PC-9 (cell line): Measurements from ENCODE around the gene DCUN1D1. TPM values are rescaled to one million over a fixed set of nuclear protein-coding genes. Genes with fewer than 3 reads are reported as not detected.

Experiments
- BruUV-seq: library from RNA; stranded (reverse); fragments of 400-500 nt; replicated peaks from 2 replicates; lab custom pipeline; 2021; lab: Mats Ljungman, UMichigan
- CTCF ChIA-PET: fragments of 300-600 bp; sonication (Branson Sonifier 250); formaldehyde crosslinking; loops from one replicate; lab custom pipeline; 2022; ENCODE audit warnings: antibody characterized with exemption; lab: Charles Lee
- POLR2A ChIA-PET: fragments of 300-600 bp; sonication (Branson Sonifier 250); formaldehyde crosslinking; loops from one replicate; lab custom pipeline; 2022; ENCODE audit warnings: antibody characterized with exemption; ENCODE audit not compliant: unreplicated experiment; lab: Charles Lee
- DNase-seq, 2 experiments: peaks; one replicate each; pipeline versions ENCODE4 v3.0.0 to v3.0.0-alpha.2; 2015 to 2022; ENCODE audit warnings: mixed read lengths in 1 of 2
- H2AFZ ChIP-seq: fragments of 200-600 bp; sonication (generic); 2 replicates; pipeline ENCODE4 v1.8.1; 2017; ENCODE audit warnings: antibody characterized with exemption
- H3F3A ChIP-seq: fragments of 200-600 bp; sonication (generic); 2 replicates; pipeline ENCODE4 v1.8.1; 2017; ENCODE audit warnings: antibody characterized with exemption, mild to moderate bottlenecking, low read depth; ENCODE audit not compliant: insufficient read depth
- H3K27ac ChIP-seq: fragments of 200-600 bp; sonication (generic); 2 replicates; pipeline ENCODE4 v1.6.1; 2016; ENCODE audit warnings: mixed run types
- H3K27me3 ChIP-seq: fragments of 200-600 bp; sonication (generic); 2 replicates; pipeline ENCODE4 v1.6.1; 2016; ENCODE audit warnings: low read depth, mixed run types; ENCODE audit not compliant: insufficient read depth
- H3K36me3 ChIP-seq: fragments of 200-600 bp; sonication (generic); 2 replicates; pipeline ENCODE4 v1.6.1; 2016; ENCODE audit warnings: low read depth, mixed run types
- H3K4me1 ChIP-seq: fragments of 200-600 bp; sonication (generic); replicated peaks from 2 replicates; pipeline ENCODE4 v1.6.1; 2016; ENCODE audit warnings: mixed run types; ENCODE audit not compliant: insufficient read depth
- H3K4me2 ChIP-seq: fragments of 200-600 bp; sonication (generic); 2 replicates; pipeline ENCODE4 v1.6.1; 2017; ENCODE audit warnings: mixed run types
- H3K4me3 ChIP-seq: fragments of 200-600 bp; sonication (generic); 2 replicates; pipeline ENCODE4 v1.6.1; 2016; ENCODE audit warnings: mixed run types
- H3K79me2 ChIP-seq: fragments of 200-600 bp; sonication (generic); 2 replicates; pipeline ENCODE4 v1.6.1; 2017; ENCODE audit warnings: low read depth, mixed run types
- H3K9me2 ChIP-seq: fragments of 200-600 bp; sonication (generic); 2 replicates; pipeline ENCODE4 v1.8.1; 2017; ENCODE audit warnings: mild to moderate bottlenecking; ENCODE audit not compliant: insufficient read depth
- H3K9me3 ChIP-seq: fragments of 200-600 bp; sonication (generic); 2 replicates; pipeline ENCODE4 v1.8.1; 2016; ENCODE audit warnings: low read depth; ENCODE audit not compliant: insufficient read depth
- H4K20me1 ChIP-seq: fragments of 200-600 bp; sonication (generic); 2 replicates; pipeline ENCODE4 v1.8.1; 2017; ENCODE audit not compliant: insufficient read depth
- CTCF ChIP-seq: fragments of 200-600 bp; sonication (generic); conservative IDR thresholded peaks from 2 replicates; pipeline ENCODE4 v1.6.1; 2017; ENCODE audit warnings: mixed run types, antibody characterized with exemption, mild to moderate bottlenecking, moderate library complexity
- EZH2 ChIP-seq: fragments of 200-600 bp; sonication (generic); IDR thresholded peaks from 2 replicates; pipeline ENCODE4 v1.8.0; 2017; ENCODE audit warnings: antibody characterized with exemption, low read depth
- intact Hi-C: fragments of 100-400 bp; cut with micrococcal nuclease; formaldehyde crosslinking; loops from one replicate; pipeline ENCODE4 v1.10.0; 2022; ENCODE audit not compliant: unreplicated experiment
- total RNA-seq: library from RNA; stranded (reverse); gene quantifications from 2 replicates; pipeline ENCODE4 v1.2.3, GENCODE V29; 2021

The DCUN1D1 gene
- total RNA-seq, 1 experiment from 2014 or later: 93.5 TPM

- peaks cover 7% of the 10 kb centered on the region for H3K36me3 ChIP-seq
- no peak overlapping the region for H3K4me2 ChIP-seq
- no peak for DNase-seq
- H3K9me3 ChIP-seq: no peaks in the 10 kb centered on the region
- POLR2A ChIA-PET: interaction anchor here (0.5 kb wide), 1 partner anchor 605 kb away, joined by 9 read pairs; no protein-coding TSS in a partner anchor
- no peaks in the 10 kb centered on the region for H3K9me2 ChIP-seq
- no peak overlapping the region for H3K4me3 ChIP-seq
- BruUV-seq: no TSS peak
- CTCF ChIA-PET: interaction anchor here (0.5 kb wide), 1 partner anchor 194 kb away, joined by 6 read pairs; no protein-coding TSS in a partner anchor
- no peaks in the 10 kb centered on the region for H4K20me1 ChIP-seq
- H3K27ac ChIP-seq: no peak overlapping the region
- H3K79me2 ChIP-seq: no peaks in the 10 kb centered on the region
- peaks cover 13% of the 10 kb centered on the region for H3F3A ChIP-seq
- no peak overlapping the region for H2AFZ ChIP-seq
- no peaks in the 10 kb centered on the region for H3K27me3 ChIP-seq
- intact Hi-C loops: no loop called here
- no peaks in the 10 kb centered on the region for H3K4me1 ChIP-seq
- TF ChIP-seq CTCF (no peak; the same call in 1 of the 2 replicates), EZH2 (no peak)
Measured at GRCh38 chr3:182904164-182904563, 76.2 kb downstream of the DCUN1D1 start.

GRCh38 chr3:182902236-182902635 is 78.1 kb downstream of the DCUN1D1 start:
- Histone ChIP-seq H3K79me2 (no peaks in the 10 kb centered on the region), H3K9me3 (no peaks in the 10 kb centered on the region), H3K27me3 (no peaks in the 10 kb centered on the region), H2AFZ (no peak overlapping the region), H3K4me2 (no peak overlapping the region), H3K36me3 (peaks cover 14% of the 10 kb centered on the region), H3K4me1 (no peaks in the 10 kb centered on the region), H3K9me2 (no peaks in the 10 kb centered on the region), H4K20me1 (no peaks in the 10 kb centered on the region), H3F3A (peaks cover 7% of the 10 kb centered on the region), H3K4me3 (no peak overlapping the region), H3K27ac (no peak overlapping the region)
- no peak for DNase-seq
- intact Hi-C loops: no loop called here
- TF ChIP-seq CTCF (no peak), EZH2 (no peak)
- ChIA-PET CTCF (interaction anchor here (0.6 to 0.7 kb wide), 2 partner anchors 58 to 452 kb away, joined by 3 to 5 read pairs; no protein-coding TSS in a partner anchor), POLR2A (no interaction called here)
- BruUV-seq: no TSS peak

GRCh38 chr3:182896553-182896952 is 83.8 kb downstream of the DCUN1D1 start:
- Histone ChIP-seq H3F3A (no peaks in the 10 kb centered on the region), H3K4me3 (no peak overlapping the region), H4K20me1 (no peaks in the 10 kb centered on the region), H3K9me2 (no peaks in the 10 kb centered on the region), H3K4me2 (no peak overlapping the region), H3K4me1 (no peaks in the 10 kb centered on the region), H3K27me3 (no peaks in the 10 kb centered on the region), H2AFZ (no peak overlapping the region), H3K27ac (no peak overlapping the region), H3K36me3 (peaks cover 7% of the 10 kb centered on the region; the same call in 1 of the 2 replicates), H3K79me2 (no peaks in the 10 kb centered on the region), H3K9me3 (no peaks in the 10 kb centered on the region)
- ChIA-PET POLR2A (no interaction called here), CTCF (no interaction called here)
- TF ChIP-seq EZH2: no peak
- TF ChIP-seq CTCF: no peak
- no TSS peak for BruUV-seq
- intact Hi-C loops: no loop called here
- DNase-seq: no peak
